Islet precursor cell (in vitro differentiated cells): ENCODE results near the gene MAP3K2.

ENCODE experiments used
- DNase-seq: peaks from one replicate; pipeline ENCODE4 v3.0.0-alpha.2; 2018

MAP3K2 gene

GRCh38 chr2:127387655-127388422 is at the start of gene MAP3K2:
MAP3K2 (minus strand) TSS chr2:127387975; CDS start chr2:127343129, 44,846 bp downstream.
- DNase-seq: peak; percentile 97

- no peak for DNase-seq
These were observed 49.3 kb upstream of the MAP3K2 start for GRCh38 chr2:127437056-127437455.

DNA sequence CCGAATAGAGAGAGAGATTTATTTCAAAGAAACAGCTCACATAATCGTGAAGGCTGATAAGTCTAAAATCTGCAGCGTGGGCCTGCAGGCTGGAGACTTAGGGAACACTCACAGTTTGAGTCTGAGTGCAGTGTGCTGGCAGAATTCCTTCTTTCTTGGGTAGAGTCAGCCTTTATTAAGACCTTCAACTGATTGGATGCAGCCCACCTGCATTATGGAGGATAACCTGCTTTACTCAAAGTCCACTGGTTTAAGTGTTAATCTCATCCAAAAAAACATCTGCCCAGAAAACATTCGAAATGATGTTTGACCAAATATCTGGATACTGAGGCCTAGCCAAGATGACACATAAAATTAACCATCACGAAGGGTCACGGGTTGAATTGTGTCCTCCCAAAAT is 46.7 kb upstream of the MAP3K2 start:
- no peak for DNase-seq

GRCh38 chr2:127431408-127432023 is 43.7 kb upstream of the MAP3K2 start:
- DNase-seq: no peak

GRCh38 chr2:127429844-127430425 is 42.2 kb upstream of the MAP3K2 start:
- no peak for DNase-seq

GRCh38 chr2:127429291-127429690 is 41.5 kb upstream of the MAP3K2 start:
- DNase-seq: no peak

DNA sequence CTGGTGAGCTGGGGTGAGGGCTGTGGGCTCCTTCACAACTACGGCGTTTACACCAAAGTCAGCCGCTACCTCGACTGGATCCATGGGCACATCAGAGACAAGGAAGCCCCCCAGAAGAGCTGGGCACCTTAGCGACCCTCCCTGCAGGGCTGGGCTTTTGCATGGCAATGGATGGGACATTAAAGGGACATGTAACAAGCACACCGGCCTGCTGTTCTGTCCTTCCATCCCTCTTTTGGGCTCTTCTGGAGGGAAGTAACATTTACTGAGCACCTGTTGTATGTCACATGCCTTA is 41.0 kb upstream of the MAP3K2 start:
- DNase-seq: no peak

- no peak for DNase-seq
These were observed 40.5 kb upstream of the MAP3K2 start for GRCh38 chr2:127428057-127428814.

DNA sequence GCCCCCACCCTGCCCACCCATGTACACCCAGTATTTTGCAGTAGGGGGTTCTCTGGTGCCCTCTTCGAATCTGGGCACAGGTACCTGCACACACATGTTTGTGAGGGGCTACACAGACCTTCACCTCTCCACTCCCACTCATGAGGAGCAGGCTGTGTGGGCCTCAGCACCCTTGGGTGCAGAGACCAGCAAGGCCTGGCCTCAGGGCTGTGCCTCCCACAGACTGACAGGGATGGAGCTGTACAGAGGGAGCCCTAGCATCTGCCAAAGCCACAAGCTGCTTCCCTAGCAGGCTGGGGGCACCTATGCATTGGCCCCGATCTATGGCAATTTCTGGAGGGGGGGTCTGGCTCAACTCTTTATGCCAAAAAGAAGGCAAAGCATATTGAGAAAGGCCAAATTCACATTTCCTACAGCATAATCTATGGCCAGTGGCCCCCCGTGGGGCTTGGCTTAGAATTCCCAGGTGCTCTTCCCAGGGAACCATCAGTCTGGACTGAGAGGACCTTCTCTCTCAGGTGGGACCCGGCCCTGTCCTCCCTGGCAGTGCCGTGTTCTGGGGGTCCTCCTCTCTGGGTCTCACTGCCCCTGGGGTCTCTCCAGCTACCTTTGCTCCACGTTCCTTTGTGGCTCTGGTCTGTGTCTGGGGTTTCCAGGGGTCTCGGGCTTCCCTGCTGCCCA is 39.7 kb upstream of the MAP3K2 start:
- DNase-seq: no peak

- no peak for DNase-seq
These were observed 39.0 kb upstream of the MAP3K2 start for GRCh38 chr2:127426501-127427354.

DNA sequence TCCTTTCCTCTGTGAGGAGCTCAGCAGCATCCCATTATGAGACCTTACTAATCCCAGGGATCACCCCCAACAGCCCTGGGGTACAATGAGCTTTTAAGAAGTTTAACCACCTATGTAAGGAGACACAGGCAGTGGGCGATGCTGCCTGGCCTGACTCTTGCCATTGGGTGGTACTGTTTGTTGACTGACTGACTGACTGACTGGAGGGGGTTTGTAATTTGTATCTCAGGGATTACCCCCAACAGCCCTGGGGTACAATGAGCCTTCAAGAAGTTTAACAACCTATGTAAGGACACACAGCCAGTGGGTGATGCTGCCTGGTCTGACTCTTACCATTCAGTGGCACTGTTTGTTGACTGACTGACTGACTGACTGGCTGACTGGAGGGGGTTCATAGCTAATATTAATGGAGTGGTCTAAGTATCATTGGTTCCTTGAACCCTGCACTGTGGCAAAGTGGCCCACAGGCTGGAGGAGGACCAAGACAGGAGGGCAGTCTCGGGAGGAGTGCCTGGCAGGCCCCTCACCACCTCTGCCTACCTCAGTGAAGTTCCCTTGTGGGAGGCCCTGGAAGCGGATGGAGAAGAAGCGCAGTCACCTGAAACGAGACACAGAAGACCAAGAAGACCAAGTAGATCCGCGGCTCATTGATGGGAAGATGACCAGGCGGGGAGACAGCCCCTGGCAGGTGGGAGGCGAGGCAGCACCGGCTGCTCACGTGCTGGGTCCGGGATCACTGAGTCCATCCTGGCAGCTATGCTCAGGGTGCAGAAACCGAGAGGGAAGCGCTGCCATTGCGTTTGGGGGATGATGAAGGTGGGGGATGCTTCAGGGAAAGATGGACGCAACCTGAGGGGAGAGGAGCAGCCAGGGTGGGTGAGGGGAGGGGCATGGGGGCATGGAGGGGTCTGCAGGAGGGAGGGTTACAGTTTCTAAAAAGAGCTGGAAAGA is 38.0 kb upstream of the MAP3K2 start:
- no peak for DNase-seq

DNA sequence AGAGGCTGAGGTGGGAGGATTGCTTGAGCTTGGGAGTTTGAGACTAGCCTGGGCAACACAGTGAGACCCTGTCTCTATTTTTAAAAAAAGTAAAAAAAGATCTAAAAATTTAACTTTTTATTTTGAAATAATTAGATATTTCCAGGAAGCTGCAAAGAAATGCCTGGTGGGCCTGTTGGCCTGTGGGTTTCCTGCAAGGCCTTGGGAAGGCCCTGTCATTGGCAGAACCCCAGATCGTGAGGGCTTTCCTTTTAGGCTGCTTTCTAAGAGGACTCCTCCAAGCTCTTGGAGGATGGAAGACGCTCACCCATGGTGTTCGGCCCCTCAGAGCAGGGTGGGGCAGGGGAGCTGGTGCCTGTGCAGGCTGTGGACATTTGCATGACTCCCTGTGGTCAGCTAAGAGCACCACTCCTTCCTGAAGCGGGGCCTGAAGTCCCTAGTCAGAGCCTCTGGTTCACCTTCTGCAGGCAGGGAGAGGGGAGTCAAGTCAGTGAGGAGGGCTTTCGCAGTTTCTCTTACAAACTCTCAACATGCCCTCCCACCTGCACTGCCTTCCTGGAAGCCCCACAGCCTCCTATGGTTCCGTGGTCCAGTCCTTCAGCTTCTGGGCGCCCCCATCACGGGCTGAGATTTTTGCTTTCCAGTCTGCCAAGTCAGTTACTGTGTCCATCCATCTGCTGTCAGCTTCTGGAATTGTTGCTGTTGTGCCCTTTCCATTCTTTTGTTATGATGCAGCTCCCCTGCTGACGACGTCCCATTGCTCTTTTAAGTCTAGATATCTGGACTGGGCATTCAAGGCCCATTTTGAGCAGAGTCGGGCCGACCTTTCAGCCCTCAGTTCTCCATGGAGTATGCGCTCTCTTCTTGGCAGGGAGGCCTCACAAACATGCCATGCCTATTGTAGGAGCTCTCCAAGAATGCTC is 37.1 kb upstream of the MAP3K2 start:
- DNase-seq: no peak

DNA sequence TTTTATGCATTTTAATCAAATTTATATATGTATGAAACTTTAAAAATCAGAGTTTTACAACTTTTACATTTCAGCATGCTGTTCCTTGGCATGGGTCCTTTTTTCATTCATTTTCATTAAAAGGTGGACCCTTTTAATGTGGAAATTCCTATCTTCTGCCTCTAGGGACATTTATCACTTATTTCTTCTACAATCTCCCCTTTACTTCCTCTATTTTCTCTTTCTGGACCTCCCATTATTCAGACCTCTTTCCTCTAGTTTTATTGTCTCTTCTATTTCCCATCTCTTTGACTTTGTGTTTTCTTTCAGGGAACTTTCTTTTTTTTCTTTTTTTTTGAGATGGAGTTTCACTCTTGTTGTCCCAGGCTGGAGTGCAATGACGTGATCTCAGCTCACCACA is 36.1 kb upstream of the MAP3K2 start:
- no peak for DNase-seq

DNA sequence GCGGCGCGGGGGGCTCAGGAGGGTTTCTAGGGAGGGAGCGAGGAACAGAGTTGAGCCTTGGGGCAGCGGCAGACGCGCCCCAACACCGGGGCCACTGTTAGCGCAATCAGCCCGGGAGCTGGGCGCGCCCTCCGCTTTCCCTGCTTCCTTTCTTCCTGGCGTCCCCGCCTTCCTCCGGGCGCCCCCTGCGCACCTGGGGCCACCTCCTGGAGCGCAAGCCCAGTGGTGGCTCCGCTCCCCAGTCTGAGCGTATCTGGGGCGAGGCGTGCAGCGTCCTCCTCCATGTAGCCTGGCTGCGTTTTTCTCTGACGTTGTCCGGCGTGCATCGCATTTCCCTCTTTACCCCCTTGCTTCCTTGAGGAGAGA is 35.7 kb upstream of the MAP3K2 start:
- DNase-seq: no peak

DNA sequence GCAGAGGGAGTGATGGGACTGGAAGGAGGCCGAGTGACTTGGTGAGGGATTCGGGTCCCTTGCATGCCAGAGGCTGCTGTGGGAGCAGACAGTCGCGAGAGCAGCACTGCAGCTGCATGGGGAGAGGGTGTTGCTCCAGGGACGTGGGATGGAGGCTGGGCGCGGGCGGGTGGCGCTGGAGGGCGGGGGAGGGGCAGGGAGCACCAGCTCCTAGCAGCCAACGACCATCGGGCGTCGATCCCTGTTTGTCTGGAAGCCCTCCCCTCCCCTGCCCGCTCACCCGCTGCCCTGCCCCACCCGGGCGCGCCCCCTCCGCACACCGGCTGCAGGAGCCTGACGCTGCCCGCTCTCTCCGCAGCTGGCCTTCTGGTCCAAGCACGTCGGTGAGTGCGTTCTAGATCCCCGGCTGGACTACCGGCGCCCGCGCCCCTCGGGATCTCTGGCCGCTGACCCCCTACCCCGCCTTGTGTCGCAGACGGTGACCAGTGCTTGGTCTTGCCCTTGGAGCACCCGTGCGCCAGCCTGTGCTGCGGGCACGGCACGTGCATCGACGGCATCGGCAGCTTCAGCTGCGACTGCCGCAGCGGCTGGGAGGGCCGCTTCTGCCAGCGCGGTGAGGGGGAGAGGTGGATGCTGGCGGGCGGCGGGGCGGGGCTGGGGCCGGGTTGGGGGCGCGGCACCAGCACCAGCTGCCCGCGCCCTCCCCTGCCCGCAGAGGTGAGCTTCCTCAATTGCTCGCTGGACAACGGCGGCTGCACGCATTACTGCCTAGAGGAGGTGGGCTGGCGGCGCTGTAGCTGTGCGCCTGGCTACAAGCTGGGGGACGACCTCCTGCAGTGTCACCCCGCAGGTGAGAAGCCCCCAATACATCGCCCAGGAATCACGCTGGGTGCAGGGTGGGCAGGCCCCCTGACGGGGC is 35.0 kb upstream of the MAP3K2 start:
- DNase-seq: no peak

DNA sequence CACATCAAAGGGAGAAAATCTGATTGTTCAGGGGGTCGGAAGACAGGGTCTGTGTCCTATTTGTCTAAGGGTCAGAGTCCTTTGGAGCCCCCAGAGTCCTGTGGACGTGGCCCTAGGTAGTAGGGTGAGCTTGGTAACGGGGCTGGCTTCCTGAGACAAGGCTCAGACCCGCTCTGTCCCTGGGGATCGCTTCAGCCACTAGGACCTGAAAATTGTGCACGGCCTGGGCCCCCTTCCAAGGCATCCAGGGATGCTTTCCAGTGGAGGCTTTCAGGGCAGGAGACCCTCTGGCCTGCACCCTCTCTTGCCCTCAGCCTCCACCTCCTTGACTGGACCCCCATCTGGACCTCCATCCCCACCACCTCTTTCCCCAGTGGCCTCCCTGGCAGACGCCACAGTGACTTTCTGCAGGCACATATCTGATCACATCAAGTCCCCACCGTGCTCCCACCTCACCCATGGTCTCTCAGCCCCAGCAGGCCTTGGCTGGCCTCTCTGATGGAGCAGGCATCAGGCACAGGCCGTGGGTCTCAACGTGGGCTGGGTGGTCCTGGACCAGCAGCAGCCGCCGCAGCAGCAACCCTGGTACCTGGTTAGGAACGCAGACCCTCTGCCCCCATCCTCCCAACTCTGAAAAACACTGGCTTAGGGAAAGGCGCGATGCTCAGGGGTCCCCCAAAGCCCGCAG is 34.2 kb upstream of the MAP3K2 start:
- no peak for DNase-seq

- no peak for DNase-seq
These were observed 33.5 kb upstream of the MAP3K2 start for GRCh38 chr2:127421116-127421800.
